Activated T-helper 2 cell treated with anti-CD3 and anti-CD28 coated beads, Interferon-gamma antibody, Interleukin-2, Interleukin-4, amounts not matched to agents 10 μg/mL and 5 μg/mL and 100 μg/mL, durations not matched to agents 14 hours and 24 hours and 36 hours (primary cell): ENCODE measurements around the gene RAD9B. TPM values are rescaled to one million over a fixed set of nuclear protein-coding genes. Genes with fewer than 3 reads are reported as not detected.
"Not testable (repeated sequence)": the region's sequence is repeated elsewhere in the genome, so short reads cannot be mapped to it uniquely, and the experiment has no call there.

Experiments
- DNase-seq: peaks from one replicate; pipeline ENCODE4 v3.0.0; 2021; ENCODE audit warnings: low spot score
- H3K27ac Mint-ChIP-seq: one replicate; pipeline ENCODE4 v1.8.0; 2021; ENCODE audit warnings: mixed read lengths
- H3K27me3 Mint-ChIP-seq: one replicate; pipeline ENCODE4 v1.8.0; 2021; ENCODE audit warnings: low read depth, mixed read lengths
- H3K36me3 Mint-ChIP-seq: one replicate; pipeline ENCODE4 v1.8.0; 2021; ENCODE audit warnings: low read depth, mixed read lengths
- H3K4me1 Mint-ChIP-seq: one replicate; pipeline ENCODE4 v1.8.0; 2021; ENCODE audit warnings: low read depth, mixed read lengths
- H3K4me3 Mint-ChIP-seq: one replicate; pipeline ENCODE4 v1.8.0; 2021; ENCODE audit warnings: low read depth, mild to moderate bottlenecking, moderate library complexity, mixed read lengths
- H3K9me3 Mint-ChIP-seq: one replicate; pipeline ENCODE4 v1.8.0; 2021; ENCODE audit warnings: mixed read lengths
- intact Hi-C: fragments of 100-400 bp; cut with micrococcal nuclease; formaldehyde crosslinking; loops from one replicate; pipeline ENCODE4 v1.15.1; 2023
- total RNA-seq: library from RNA; stranded (reverse); gene quantifications from 2 replicates; pipeline ENCODE4 v1.2.3, GENCODE V29; 2022

The RAD9B gene
- total RNA-seq, 1 donor from 2014 or later = 0.41 TPM

DNA sequence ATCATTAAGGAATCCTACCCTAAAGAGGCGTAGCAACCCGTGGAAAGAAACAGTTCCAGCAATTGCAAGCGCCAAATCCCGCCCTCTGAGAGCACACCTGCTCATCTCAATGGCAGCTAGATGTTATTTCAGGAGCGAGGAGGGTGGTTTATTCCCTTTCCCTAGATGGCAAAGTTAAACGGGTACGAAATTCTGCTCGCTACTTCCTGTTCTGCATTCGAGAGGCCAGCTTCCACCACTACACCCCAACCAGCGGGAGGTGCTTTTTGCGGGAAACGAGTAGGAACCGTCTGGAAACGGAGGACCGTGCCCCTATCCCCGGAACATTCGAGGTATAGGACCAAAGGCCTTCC is 756 bp upstream of the RAD9B start:
- peaks cover 24% of the 10 kb centered on the region for H3K4me1 Mint-ChIP-seq
- H3K27ac Mint-ChIP-seq = peak overlapping the region; percentile 91
- H3K36me3 Mint-ChIP-seq = peaks cover 28% of the 10 kb centered on the region
- peak overlapping the region; percentile 88 for H3K4me3 Mint-ChIP-seq
- H3K27me3 Mint-ChIP-seq = no peaks in the 10 kb centered on the region
- DNase-seq = no peak
- intact Hi-C loops = loop anchor here (1.0 kb wide), 1 partner anchor 51 kb away; the partner anchor contains the start of gene ARPC3
- peaks cover 7% of the 10 kb centered on the region for H3K9me3 Mint-ChIP-seq

DNA sequence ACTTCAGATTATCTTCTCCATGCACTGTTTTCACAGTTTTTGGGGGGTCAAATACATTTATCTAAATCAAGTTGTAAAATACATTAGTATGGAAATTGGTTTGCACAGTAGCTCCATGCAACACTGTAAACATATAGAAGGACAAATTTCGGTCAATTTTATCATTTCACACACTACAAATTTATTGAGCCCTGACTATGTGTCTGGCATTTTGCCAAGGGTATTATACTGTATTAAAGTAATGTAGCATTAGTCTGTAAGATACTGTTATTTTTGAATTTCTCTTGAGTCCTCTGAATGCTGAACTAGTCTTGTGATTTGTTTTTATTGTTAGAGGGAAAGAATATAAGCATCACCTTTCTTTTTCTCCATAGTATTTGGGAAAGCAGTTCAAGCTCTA is 1.3 kb downstream of the RAD9B start:
- no peak for DNase-seq
- Mint-ChIP-seq H3K4me1 (peaks cover 24% of the 10 kb centered on the region), H3K9me3 (peaks cover 7% of the 10 kb centered on the region), H3K27ac (peak overlapping the region; percentile 42), H3K27me3 (no peaks in the 10 kb centered on the region), H3K4me3 (no peak overlapping the region), H3K36me3 (peaks cover 24% of the 10 kb centered on the region)
- intact Hi-C loops = loop anchor here (2.0 kb wide), 1 partner anchor 75 kb away; no protein-coding TSS in a partner anchor

DNA sequence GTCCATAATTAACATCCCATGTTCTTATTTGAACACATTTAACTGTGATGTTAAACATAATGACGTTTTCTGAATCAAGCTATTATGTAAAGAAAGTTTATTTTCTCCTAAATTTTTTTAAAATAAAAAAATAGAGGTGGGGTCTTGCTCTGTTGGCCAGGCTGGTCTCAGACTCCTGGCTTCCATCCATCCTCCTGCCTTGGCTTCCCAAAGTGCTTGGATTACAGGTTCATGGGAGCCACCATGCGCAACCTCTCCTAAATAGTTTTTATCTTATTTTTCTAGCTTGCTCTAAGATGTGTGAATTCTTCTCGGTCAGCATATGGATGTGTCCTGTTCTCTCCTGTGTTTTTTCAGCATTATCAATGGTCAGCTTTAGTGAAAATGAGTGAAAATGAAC is 3.2 kb downstream of the RAD9B start:
- Mint-ChIP-seq H3K27me3 (no peaks in the 10 kb centered on the region), H3K4me3 (no peak overlapping the region), H3K27ac (no peak overlapping the region), H3K36me3 (peaks cover 12% of the 10 kb centered on the region), H3K4me1 (peaks cover 11% of the 10 kb centered on the region), H3K9me3 (peaks cover 7% of the 10 kb centered on the region)
- intact Hi-C loops = no loop called here
- DNase-seq = no peak

DNA sequence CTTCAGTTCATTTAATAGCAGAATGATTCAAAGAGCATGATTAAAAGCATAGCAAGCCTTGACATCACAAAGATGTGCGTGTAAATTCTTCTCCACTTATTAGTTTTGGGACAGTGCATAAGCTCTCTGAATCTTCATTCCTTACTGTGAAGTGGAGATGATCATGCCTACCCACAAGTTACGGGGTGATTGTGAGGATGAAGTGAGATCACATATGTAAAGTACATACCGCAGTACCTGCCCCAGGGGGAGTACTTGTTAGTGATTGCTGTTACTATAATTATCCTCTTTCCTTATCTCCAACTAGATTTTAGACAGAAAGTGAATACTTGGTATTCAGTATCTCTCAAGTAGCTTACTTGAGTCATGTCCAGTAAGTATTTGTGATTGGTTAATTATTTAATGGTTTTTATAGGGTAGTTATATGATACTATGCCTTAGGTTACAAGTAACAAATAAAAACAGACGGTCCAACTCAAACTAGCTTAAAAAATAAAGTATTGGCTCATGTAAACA is 6.0 kb downstream of the RAD9B start:
- Mint-ChIP-seq H3K4me1 (no peaks in the 10 kb centered on the region), H3K4me3 (no peak overlapping the region), H3K36me3 (no peaks in the 10 kb centered on the region), H3K9me3 (no peaks in the 10 kb centered on the region), H3K27ac (no peak overlapping the region), H3K27me3 (peaks cover 2% of the 10 kb centered on the region)
- intact Hi-C loops = no loop called here
- no peak for DNase-seq

DNA sequence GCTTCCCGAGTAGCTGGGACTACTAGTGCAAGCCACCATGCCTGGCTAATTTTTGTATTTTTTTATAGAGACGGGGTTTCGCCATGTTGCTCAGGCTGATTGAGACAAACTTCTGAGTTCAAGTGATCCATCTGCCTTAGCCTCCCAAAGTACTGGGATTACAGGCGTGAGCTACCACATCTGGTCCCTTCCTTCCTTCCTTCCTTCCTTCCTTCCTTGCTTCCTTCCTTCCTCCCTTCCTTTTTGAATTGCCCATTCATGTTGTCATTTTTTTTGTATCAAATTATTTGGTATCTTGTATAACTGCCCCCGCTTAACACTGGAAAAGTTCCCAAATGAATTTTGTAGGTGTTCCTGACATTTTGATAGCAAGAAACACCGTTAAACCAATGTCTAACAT is 11.7 kb downstream of the RAD9B start:
- no peaks in the 10 kb centered on the region for H3K36me3 Mint-ChIP-seq
- peaks cover 5% of the 10 kb centered on the region for H3K4me1 Mint-ChIP-seq
- no peaks in the 10 kb centered on the region for H3K9me3 Mint-ChIP-seq
- H3K27me3 Mint-ChIP-seq = peaks cover 4% of the 10 kb centered on the region
- no peak overlapping the region for H3K27ac Mint-ChIP-seq
- intact Hi-C loops = no loop called here
- no peak for DNase-seq
- no peak overlapping the region for H3K4me3 Mint-ChIP-seq

DNA sequence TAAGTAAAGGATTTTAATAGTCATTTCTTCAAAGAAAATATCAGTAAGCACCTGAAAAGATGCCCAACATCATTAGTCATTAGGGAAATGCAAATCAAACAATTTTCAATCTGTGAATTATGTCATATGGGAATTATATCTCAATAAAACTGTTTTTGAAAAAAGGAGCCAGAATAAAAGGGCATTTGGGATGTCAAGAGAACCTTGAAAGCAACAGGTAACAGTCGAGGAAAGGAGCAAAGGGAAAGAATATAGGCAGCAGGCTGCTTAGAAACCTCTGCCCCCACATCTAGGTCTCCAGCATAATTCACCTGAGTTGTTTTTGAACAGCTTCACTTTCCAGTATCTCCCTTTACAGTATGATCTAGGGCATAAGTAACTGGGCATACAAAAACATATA is 12.2 kb downstream of the RAD9B start:
- Mint-ChIP-seq H3K27ac (no peak overlapping the region), H3K4me3 (no peak overlapping the region), H3K36me3 (no peaks in the 10 kb centered on the region), H3K9me3 (no peaks in the 10 kb centered on the region), H3K4me1 (peaks cover 5% of the 10 kb centered on the region), H3K27me3 (peaks cover 4% of the 10 kb centered on the region)
- intact Hi-C loops = no loop called here
- DNase-seq = no peak

DNA sequence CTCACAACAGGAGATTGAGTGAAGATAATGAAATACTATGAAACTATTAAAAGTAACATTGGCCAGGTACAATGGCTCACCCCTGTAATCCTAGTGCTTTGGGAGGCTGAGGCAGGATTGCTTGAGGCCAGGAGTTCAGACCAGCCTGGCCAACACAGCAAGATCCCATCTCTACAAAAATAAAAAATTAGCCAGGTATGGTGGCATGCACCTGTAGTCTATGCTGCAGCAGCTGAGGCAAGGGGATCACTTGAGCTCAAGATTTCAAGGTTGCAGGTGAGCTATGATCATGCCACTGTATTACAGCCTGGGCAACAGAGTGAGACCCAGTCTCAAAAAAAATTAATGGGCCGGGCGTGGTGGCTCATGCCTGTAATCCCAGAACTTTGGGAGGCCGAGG is 14.9 kb downstream of the RAD9B start:
- no peak for DNase-seq
- Mint-ChIP-seq H3K36me3 (no peaks in the 10 kb centered on the region), H3K4me3 (no peak overlapping the region), H3K27ac (no peak overlapping the region), H3K4me1 (peaks cover 13% of the 10 kb centered on the region), H3K27me3 (peaks cover 2% of the 10 kb centered on the region), H3K9me3 (no peaks in the 10 kb centered on the region)
- intact Hi-C loops = no loop called here

DNA sequence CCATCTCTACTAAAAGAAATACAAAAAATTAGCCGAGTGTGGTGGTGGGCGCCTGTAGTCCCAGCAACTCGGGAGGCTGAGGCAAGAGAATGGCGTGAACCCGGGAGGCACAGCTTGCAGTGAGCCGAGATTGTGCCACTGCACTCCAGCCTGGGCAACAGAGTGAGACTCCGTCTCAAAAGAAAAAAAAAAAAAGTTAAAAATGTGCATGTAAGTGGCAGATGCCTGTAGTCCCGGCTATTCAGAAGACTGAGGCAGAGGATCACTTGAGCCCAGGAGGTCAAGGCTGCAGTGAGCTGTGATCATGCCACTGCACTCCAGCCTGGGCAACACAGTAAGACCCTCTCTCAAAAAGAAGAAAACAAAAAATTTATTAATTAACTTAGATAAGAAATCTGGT is 15.9 kb downstream of the RAD9B start:
- intact Hi-C loops, DNase-seq, H3K27ac Mint-ChIP-seq, H3K27me3 Mint-ChIP-seq, H3K4me3 Mint-ChIP-seq, H3K9me3 Mint-ChIP-seq, H3K36me3 Mint-ChIP-seq: not testable (repeated sequence)
- peaks cover 20% of the 10 kb centered on the region for H3K4me1 Mint-ChIP-seq

DNA sequence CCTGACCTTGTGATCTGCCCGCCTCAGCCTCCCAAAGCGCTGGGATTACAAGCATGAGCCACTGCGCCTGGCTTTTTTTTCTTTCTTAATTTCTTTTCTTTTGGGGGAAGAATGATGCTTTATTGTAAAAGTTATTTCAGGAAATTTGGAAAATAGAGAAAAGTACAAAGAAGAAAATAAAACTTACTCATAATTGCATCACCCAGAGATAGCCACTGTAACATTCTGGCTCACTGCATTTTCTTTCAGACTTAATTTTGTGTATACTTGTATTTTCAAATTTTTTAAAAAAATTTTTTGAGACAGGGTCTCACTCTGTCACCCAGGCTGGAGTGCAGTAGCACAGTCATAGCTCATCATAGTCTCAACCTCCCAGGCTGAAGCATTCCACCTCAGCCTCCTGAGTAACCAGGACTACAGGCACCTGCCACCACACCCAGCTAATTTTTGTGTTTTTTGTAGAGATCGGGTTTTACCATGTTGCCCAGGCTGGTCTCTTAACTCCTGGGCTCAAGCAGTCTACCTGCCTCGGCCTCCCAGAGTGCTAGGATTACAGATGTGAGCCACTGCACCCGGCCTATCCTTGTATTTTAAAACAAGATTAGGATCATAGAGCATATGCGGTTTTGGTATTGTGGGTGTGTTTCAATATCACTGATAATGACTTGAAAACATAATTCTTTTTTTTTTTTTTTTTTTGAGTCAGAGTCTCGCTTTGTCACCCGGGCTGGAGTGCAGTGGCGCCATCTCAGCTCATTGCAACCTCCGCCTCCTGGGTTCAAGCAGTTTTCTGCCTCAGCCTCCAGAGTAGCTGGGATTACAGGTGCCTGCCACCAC is 19.0 kb downstream of the RAD9B start:
- H3K36me3 Mint-ChIP-seq, H3K27me3 Mint-ChIP-seq, H3K9me3 Mint-ChIP-seq, H3K4me3 Mint-ChIP-seq, DNase-seq: not testable (repeated sequence)
- H3K4me1 Mint-ChIP-seq = peaks cover 19% of the 10 kb centered on the region
- intact Hi-C loops = loop anchor here (1.0 to 2.0 kb wide), 2 partner anchors 11 to 62 kb away; partner anchors contain the start of gene PPTC7
- peak overlapping the region; percentile 33 for H3K27ac Mint-ChIP-seq

DNA sequence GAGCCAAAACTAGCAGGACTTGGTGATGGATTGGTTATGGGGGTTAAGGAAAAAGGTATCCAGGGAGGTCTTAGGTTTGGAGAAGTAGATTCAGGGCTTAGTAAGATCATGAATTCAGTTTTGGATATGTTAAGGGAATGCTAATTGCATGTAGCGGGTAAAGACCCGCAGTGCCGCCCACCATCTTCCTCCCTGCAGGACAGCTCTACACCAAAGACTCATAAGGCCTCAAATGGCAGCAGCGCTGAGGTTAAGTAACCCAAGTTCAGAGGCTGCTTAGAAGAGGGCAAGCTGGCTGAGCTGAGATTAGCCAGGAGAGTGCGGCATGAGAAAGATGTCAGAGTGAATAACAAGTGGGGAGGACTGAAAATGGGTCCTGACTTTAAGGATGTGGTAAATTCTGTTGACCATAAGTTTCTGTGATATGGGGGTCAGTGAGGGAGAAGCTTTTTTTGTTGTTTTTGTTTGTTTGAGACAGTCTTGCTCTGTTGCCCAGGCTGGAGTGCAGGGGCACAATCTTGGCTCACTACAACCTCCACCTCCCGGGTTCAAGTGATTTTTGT is 26.2 kb downstream of the RAD9B start:
- no peaks in the 10 kb centered on the region for H3K27me3 Mint-ChIP-seq
- H3K4me1 Mint-ChIP-seq = peaks cover 17% of the 10 kb centered on the region
- no peaks in the 10 kb centered on the region for H3K9me3 Mint-ChIP-seq
- DNase-seq = no peak
- intact Hi-C loops = no loop called here
- H3K36me3 Mint-ChIP-seq = peaks cover 36% of the 10 kb centered on the region
- H3K4me3 Mint-ChIP-seq = no peak overlapping the region
- no peak overlapping the region for H3K27ac Mint-ChIP-seq

DNA sequence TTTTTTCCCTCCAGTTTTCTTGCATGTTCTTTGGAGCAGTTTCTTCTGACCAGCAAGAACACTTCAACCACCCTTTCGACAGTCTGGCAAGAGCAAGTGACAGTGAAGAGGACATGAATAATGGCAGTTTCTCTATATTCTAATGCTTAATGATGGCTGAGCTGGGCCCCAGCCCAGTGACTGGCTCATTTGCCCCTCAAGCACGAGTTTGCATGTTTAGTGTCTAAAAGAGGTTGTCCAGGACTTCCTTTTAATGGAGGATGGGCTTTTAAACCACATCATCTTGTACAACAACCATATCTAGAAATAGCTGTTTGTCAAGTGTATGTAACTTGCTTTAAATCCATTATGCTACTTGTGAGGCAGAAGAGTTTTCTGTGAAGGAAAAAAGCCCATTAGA is 28.4 kb downstream of the RAD9B start:
- Mint-ChIP-seq H3K4me1 (peaks cover 27% of the 10 kb centered on the region), H3K27me3 (no peaks in the 10 kb centered on the region), H3K4me3 (no peak overlapping the region), H3K9me3 (no peaks in the 10 kb centered on the region), H3K36me3 (peaks cover 50% of the 10 kb centered on the region), H3K27ac (no peak overlapping the region)
- intact Hi-C loops = no loop called here
- DNase-seq = no peak

DNA sequence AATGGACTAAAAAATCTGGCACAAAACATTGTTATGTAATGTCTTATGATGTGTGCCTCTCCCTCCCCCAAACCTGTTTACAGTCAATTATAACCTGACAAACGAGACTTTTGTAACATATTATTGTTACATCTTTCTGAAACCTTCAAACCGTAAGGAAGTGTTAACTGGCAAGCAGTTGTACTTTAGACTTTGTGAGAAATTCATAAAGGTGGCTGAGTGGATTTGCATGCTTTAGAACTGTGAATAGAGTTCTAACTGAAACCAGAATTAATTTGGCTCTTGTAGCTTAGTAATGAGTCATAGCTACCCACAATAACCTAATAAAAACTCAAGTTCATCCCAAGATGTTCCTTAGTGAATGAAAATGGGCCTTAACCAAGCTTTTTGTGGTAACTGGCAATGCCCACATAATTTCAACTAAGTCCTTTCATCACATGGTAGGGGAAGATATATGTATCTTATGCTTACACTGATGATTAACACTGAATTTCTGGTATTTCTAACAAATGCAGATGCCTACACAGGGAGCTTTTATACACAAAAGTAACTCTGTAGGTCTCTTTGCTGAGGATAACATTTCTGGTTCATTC is 29.7 kb downstream of the RAD9B start:
- no peak overlapping the region for H3K4me3 Mint-ChIP-seq
- H3K36me3 Mint-ChIP-seq = peaks cover 57% of the 10 kb centered on the region
- H3K27me3 Mint-ChIP-seq = no peaks in the 10 kb centered on the region
- peak overlapping the region; percentile 57 for H3K27ac Mint-ChIP-seq
- no peaks in the 10 kb centered on the region for H3K9me3 Mint-ChIP-seq
- H3K4me1 Mint-ChIP-seq = peaks cover 27% of the 10 kb centered on the region
- no peak for DNase-seq
- intact Hi-C loops = loop anchor here (1.0 kb wide), 1 partner anchor 11 kb away; no protein-coding TSS in a partner anchor

DNA sequence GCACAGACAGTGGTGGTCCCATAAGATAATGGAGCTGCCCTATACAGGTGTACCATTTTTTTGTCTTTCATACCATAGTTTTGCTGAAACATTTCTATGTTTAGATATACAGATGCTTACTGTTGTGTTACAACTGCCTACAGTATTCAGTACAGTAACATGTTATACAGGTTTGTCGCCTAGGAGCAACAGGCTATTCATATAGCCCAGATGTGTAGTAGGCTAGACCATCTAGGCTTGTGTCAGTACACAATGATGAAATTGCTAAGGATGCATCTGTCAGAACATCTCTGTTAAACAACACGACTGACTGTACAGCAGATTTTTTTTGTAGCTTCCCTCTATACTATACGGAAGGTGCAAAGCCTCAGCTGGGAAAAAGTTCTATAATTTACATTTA is 30.5 kb downstream of the RAD9B start:
- H3K4me3 Mint-ChIP-seq = no peak overlapping the region
- peaks cover 27% of the 10 kb centered on the region for H3K4me1 Mint-ChIP-seq
- peaks cover 63% of the 10 kb centered on the region for H3K36me3 Mint-ChIP-seq
- no peaks in the 10 kb centered on the region for H3K9me3 Mint-ChIP-seq
- intact Hi-C loops = loop anchor here (1.0 kb wide), 1 partner anchor 11 kb away; no protein-coding TSS in a partner anchor
- H3K27ac Mint-ChIP-seq = no peak overlapping the region
- DNase-seq = no peak
- no peaks in the 10 kb centered on the region for H3K27me3 Mint-ChIP-seq
